ENCODE data around the gene IL27RA.

DNA sequence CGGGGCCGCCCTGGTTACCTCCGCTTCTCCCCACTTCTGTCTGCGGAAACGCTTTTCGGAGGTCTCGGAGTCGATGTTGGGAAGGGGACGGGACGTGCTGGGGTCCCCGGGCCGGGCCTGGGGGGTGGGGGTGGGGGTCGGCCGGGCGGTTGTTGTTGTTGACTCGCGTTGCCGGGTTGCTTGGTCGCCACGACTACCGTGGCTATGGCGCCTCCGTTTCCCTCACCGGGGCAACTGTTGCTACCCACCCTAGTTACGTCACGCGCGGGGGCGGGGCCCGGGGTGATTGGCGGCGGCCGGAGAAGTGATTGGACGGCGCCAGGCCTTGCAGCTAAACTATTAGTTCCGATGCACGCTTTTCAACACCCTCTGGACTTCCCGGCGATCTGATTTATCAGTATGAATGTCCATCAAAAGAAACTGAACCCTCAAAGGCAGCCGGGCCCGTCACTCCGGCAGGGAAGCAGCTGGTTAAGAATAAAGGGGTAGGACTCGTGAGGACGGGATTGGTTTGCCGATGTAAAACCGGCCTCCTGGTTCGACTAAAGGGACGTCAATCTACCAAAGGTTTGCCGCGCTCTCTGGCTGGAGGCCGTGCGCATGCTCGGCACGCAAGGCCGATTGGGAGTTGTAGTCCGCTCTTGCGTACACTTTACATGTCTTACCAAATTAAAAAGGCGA is 25.3 kb upstream of the IL27RA start, which contains the start of gene RFX1:
- no peak for TF ChIP-seq EZH2 (IDR thresholded peaks at IDR 0.05; ENCODE audit: borderline replicate concordance, low read depth, low read length, severe bottlenecking)
- TF ChIP-seq JUN (IDR thresholded peaks at IDR 0.05; ENCODE audit: borderline replicate concordance, insufficient read depth, insufficient read length, low read depth), result no peak
- TF ChIP-seq POLR2A (IDR thresholded peaks at IDR 0.05; ENCODE audit: low read depth, low read length), result no peak
- no peak for TF ChIP-seq POLR2AphosphoS5 (IDR thresholded peaks at IDR 0.05; ENCODE audit: insufficient read depth, low read depth, low read length)
- TF ChIP-seq CTCF (IDR thresholded peaks at IDR 0.05; ENCODE audit: extremely low read depth in 1 of 2, insufficient read depth in 1 of 2, low read depth in 1 of 2, low read length in 2 of 2), result no peak

Data from endothelial cell of umbilical vein (primary cell).